HepG2 (cell line): ENCODE results near the gene CAMK1. TPM values are rescaled to one million over a fixed set of nuclear protein-coding genes. Genes with fewer than 3 reads are reported as not detected.
A peak's percentile ranks its signal among the peaks of the same experiment; 100 is the strongest.

ENCODE experiments used
- ATAC-seq: fragments of 200-7000 bp; cut with Tn5 transposase; 3 replicates; pipeline ENCODE4 v1.9.1; 2020; ENCODE audit warnings: mild to moderate bottlenecking, moderate library complexity
- BruUV-seq: library from RNA; stranded (reverse); fragments of 400-500 nt; replicated peaks from 2 replicates; lab custom pipeline; 2021; lab: Mats Ljungman, UMichigan
- CTCF ChIA-PET: fragments of 300-600 bp; formaldehyde crosslinking; extraction: SDS; loops from one replicate; lab custom pipeline; 2021; ENCODE audit warnings: low total read pairs, inconsistent platforms, low intra/inter-chr PET ratio; lab: Yijun Ruan, JAX
- POLR2A ChIA-PET: fragments of 350-600 bp; sonication (Branson Sonifier 250); formaldehyde crosslinking; loops from one replicate; lab custom pipeline; 2020; ENCODE audit warnings: antibody characterized with exemption, inconsistent platforms; lab: Yijun Ruan, JAX
- DNase-seq: peaks from one replicate; pipeline ENCODE4 v3.0.0-alpha.2; 2015; ENCODE audit warnings: low spot score
- FAIRE-seq: peaks from 3 replicates; lab custom pipeline; 2011; peaks lifted over from hg19 to GRCh38; lab: Jason Lieb, UNC
- H2AFZ ChIP-seq: one replicate; pipeline ENCODE4 v1.6.1; 2011; ENCODE audit warnings: low read length, inconsistent platforms
- H3K27ac ChIP-seq: fragments of 300-600 bp; 3 replicates; pipeline ENCODE4 v1.8.0; 2011; ENCODE audit warnings: mixed run types, mild to moderate bottlenecking, mixed read lengths, low read length, inconsistent platforms; ENCODE audit not compliant: insufficient read depth; ENCODE audit errors: extremely low read length
- H3K27me3 ChIP-seq, 2 experiments: fragments of 200-600 bp in 1 of 2; 2 replicates in 1 of 2; 3 replicates in 1 of 2; pipeline versions ENCODE4 v1.6.0 to v1.8.0; 2011; ENCODE audit warnings: low read length in 2 of 2, mild to moderate bottlenecking in 2 of 2, moderate library complexity in 2 of 2, inconsistent platforms in 1 of 2; ENCODE audit not compliant: insufficient read depth in 2 of 2, control insufficient read depth in 1 of 2
- H3K36me3 ChIP-seq, 2 experiments: fragments of 200-600 bp in 1 of 2; replicated peaks in 1 of 2; 2 replicates in 1 of 2; 3 replicates in 1 of 2; pipeline versions ENCODE4 v1.5.1 to v1.8.0; 2011; ENCODE audit warnings: low read length in 2 of 2, inconsistent platforms in 1 of 2; ENCODE audit not compliant: insufficient read depth in 2 of 2, control insufficient read depth in 1 of 2
- H3K4me1 ChIP-seq: 2 replicates; pipeline ENCODE4 v1.5.1; 2012; ENCODE audit warnings: low read length, inconsistent platforms; ENCODE audit not compliant: insufficient read depth
- H3K4me2 ChIP-seq: 2 replicates; pipeline ENCODE4 v1.6.0; 2011; ENCODE audit warnings: low read depth, low read length, inconsistent platforms
- H3K4me3 ChIP-seq, 3 experiments: fragments of 200-600 bp in 1 of 3; sonication (generic), shearing (Covaris generic) in 1 of 3; replicated peaks in 1 of 3; 2 replicates each; pipeline ENCODE4 v1.5.1; 2011 to 2016; ENCODE audit warnings: low read length in 3 of 3, inconsistent platforms in 2 of 3, low read depth in 2 of 3, mild to moderate bottlenecking in 2 of 3, control low read depth in 1 of 3, mixed read lengths in 1 of 3; ENCODE audit not compliant: insufficient read depth in 1 of 3
- H3K79me2 ChIP-seq: one replicate; pipeline ENCODE4 v1.6.1; 2011; ENCODE audit warnings: low read length, inconsistent platforms; ENCODE audit not compliant: insufficient read depth
- H3K9ac ChIP-seq: 2 replicates; pipeline ENCODE4 v1.6.0; 2011; ENCODE audit warnings: mild to moderate bottlenecking, low read depth, low read length, inconsistent platforms; ENCODE audit not compliant: insufficient read depth
- H3K9me3 ChIP-seq: 2 replicates; pipeline ENCODE4 v1.5.1; 2012; ENCODE audit warnings: mild to moderate bottlenecking, low read length
- H4K20me1 ChIP-seq: 2 replicates; pipeline ENCODE4 v1.6.0; 2011; ENCODE audit warnings: inconsistent platforms, mild to moderate bottlenecking, low read length, moderate library complexity; ENCODE audit not compliant: insufficient read depth
- ATF5 ChIP-seq: sonication (generic); formaldehyde crosslinking; IDR thresholded peaks from 2 replicates; pipeline ENCODE4 v1.4.0; 2020; ENCODE audit warnings: mild to moderate bottlenecking, low read depth, missing genetic modification reagents
- FOXC1 ChIP-seq: sonication (generic); formaldehyde crosslinking; IDR thresholded peaks from 2 replicates; pipeline ENCODE4 v1.8.0; 2022; ENCODE audit warnings: mild to moderate bottlenecking, missing genetic modification reagents, borderline replicate concordance
- GLMP ChIP-seq: sonication (generic); formaldehyde crosslinking; IDR thresholded peaks from 2 replicates; pipeline ENCODE4 v1.9.0; 2021; ENCODE audit warnings: missing genetic modification reagents, mild to moderate bottlenecking, borderline replicate concordance
- KLF16 ChIP-seq, 2 experiments: sonication (generic) in 1 of 2; formaldehyde crosslinking in 1 of 2; IDR thresholded peaks; 2 replicates each; pipeline versions ENCODE4 v1.6.1 to v1.8.0; 2016 to 2023; ENCODE audit warnings: missing genetic modification reagents in 2 of 2, missing compliant biosample characterization in 1 of 2
- NFAT5 ChIP-seq: sonication (generic); formaldehyde crosslinking; IDR thresholded peaks from 2 replicates; pipeline ENCODE4 v1.4.0; 2020; ENCODE audit warnings: missing genetic modification reagents
- PRDM10 ChIP-seq: sonication (generic); formaldehyde crosslinking; IDR thresholded peaks from 2 replicates; pipeline ENCODE4 v1.4.0; 2020; ENCODE audit warnings: low read depth, missing genetic modification reagents
- ZNF160 ChIP-seq: sonication (generic); formaldehyde crosslinking; IDR thresholded peaks from 2 replicates; pipeline ENCODE4 v1.8.0; 2022; ENCODE audit warnings: mild to moderate bottlenecking, inconsistent platforms, missing genetic modification reagents
- ZNF546 ChIP-seq: sonication (generic); formaldehyde crosslinking; conservative IDR thresholded peaks from 2 replicates; pipeline ENCODE4 v1.8.1; 2023; ENCODE audit warnings: mild to moderate bottlenecking, missing genetic modification reagents
- WGBS: methylation state at CpG from one replicate; pipeline ENCODE4 v1.1.6; 2017; ENCODE audit warnings: low lambda C conversion rate; 5-methylcytosine and 5-hydroxymethylcytosine counted together
- in situ Hi-C: cut with HindIII; loops from 2 replicates; pipeline ENCODE4 v1.10.0; 2017; ENCODE audit warnings: low pct_unique_long_range_greater_than_20kb; ENCODE audit not compliant: extremely low pct_ligation_motif_present
- intact Hi-C: fragments of 100-400 bp; cut with micrococcal nuclease; formaldehyde crosslinking; loops from one replicate; pipeline ENCODE4 v1.10.0; 2022; ENCODE audit not compliant: unreplicated experiment
- polyA plus RNA-seq, 8 experiments: library from polyadenylated mRNA; depleted of rRNA in 3 of 8; stranded (reverse) in 7 of 8; unstranded in 1 of 8; fragments of >200 nt; fragmentation: Illumina TruSeq in 4 of 8; extraction: Trizol in 4 of 8; gene quantifications; 2 replicates each; pipeline versions ENCODE4 v1.2.1 to v1.2.3, GENCODE V29; 2011 to 2016; ENCODE audit warnings: low read depth in 4 of 8, missing spikeins in 1 of 8, mixed read lengths in 1 of 8; ENCODE audit not compliant: insufficient read depth in 1 of 8
- total RNA-seq, 5 experiments: library from RNA; depleted of rRNA; stranded (reverse); fragments of >200 nt; fragmentation: Illumina TruSeq; extraction: Trizol; gene quantifications; 2 replicates each; pipeline ENCODE4 v1.2.3, GENCODE V29; 2016; ENCODE audit warnings: low read depth in 1 of 5

The CAMK1 gene
- total and polyA plus RNA-seq, 2 of the 13 experiments (the other 11 are each of a cell fraction or from before 2014, with no cell fraction given) = 26.4 to 53.3 TPM

GRCh38 chr3:9754678-9755077, 15.1 kb downstream of the CAMK1 start (continued):
- TF ChIP-seq ATF5 (CRISPR knock-in tag) (no peak), ZNF546 (CRISPR knock-in tag) (no peak), NFAT5 (CRISPR knock-in tag) (no peak), FOXC1 (CRISPR knock-in tag) (no peak)

GRCh38 chr3:9750556-9751411, 19.0 kb downstream of the CAMK1 start:
- no peaks in the 10 kb centered on the region for H3K27me3 ChIP-seq
- no peaks in the 10 kb centered on the region for H3K9me3 ChIP-seq
- intact Hi-C loops = no loop called here
- DNase-seq (peak; percentile 53), FAIRE-seq (peak; percentile 81), ATAC-seq (peak; percentile 55)
- no peak overlapping the region for H2AFZ ChIP-seq
- 12% methylated on average over 17 of the region's 17 CpGs for WGBS
- peaks cover 25 to 37% of the 10 kb centered on the region in 2 experiments for H3K36me3 ChIP-seq
- in situ Hi-C loops = no loop called here
- H3K27ac ChIP-seq = peak overlapping the region; percentile 72
- peaks cover 19% of the 10 kb centered on the region for H3K4me1 ChIP-seq
- ChIA-PET POLR2A (interaction anchor here (1.2 to 4.0 kb wide), 10 partner anchors 9 to 497 kb away, joined by 4 to 50 read pairs (median 9); partner anchors contain the start of genes ARPC4, BRPF1, CAMK1 and MTMR14), CTCF (no interaction called here)
- H3K9ac ChIP-seq = peak overlapping the region; percentile 72
- peak overlapping the region; percentile 90 for H3K4me2 ChIP-seq
- peak overlapping the region; percentile 83 to 93 (median 89) for H3K4me3 ChIP-seq
- no TSS peak for BruUV-seq
- peaks cover 13% of the 10 kb centered on the region for H3K79me2 ChIP-seq
- H4K20me1 ChIP-seq = no peaks in the 10 kb centered on the region
- TF ChIP-seq GLMP (CRISPR knock-in tag) = no peak
- no peak for TF ChIP-seq PRDM10 (CRISPR knock-in tag)
- no peak for TF ChIP-seq KLF16 (CRISPR knock-in tag; IDR thresholded peaks at IDR 0.05)
- no peak for TF ChIP-seq ZNF160 (CRISPR knock-in tag)
